NCI-H146 treated with DMSO at 0.1 percent for 48 hours (cell line): ENCODE results near the gene TMEM30A.

Source experiments
- DNase-seq: peaks from one replicate; lab custom pipeline; 2025; ENCODE audit not compliant: unreplicated experiment; lab: John Stamatoyannopoulos, UW

Gene TMEM30A

GRCh38 chr6:75292555-75292954 is 8.0 kb upstream of the TMEM30A start:
- no peak for DNase-seq

GRCh38 chr6:75291744-75292143 is 7.2 kb upstream of the TMEM30A start:
- no peak for DNase-seq

GRCh38 chr6:75291331-75291730 is 6.7 kb upstream of the TMEM30A start:
- DNase-seq = no peak

GRCh38 chr6:75290136-75290945 is 5.7 kb upstream of the TMEM30A start:
- DNase-seq = no peak

- DNase-seq = no peak
Measured at GRCh38 chr6:75288023-75288422, 3.4 kb upstream of the TMEM30A start.

- no peak for DNase-seq
Measured at GRCh38 chr6:75287424-75287823, 2.8 kb upstream of the TMEM30A start.

GRCh38 chr6:75286955-75287354 is 2.4 kb upstream of the TMEM30A start:
- DNase-seq = no peak

- peak; percentile 88 for DNase-seq
Measured at GRCh38 chr6:75285283-75285639, 669 bp upstream of the TMEM30A start.

- DNase-seq = no peak
Measured at GRCh38 chr6:75283907-75284631, 523 bp downstream of the TMEM30A start.

- DNase-seq = no peak
Measured at GRCh38 chr6:75282706-75283105, 1.9 kb downstream of the TMEM30A start.

GRCh38 chr6:75281653-75282052 is 2.9 kb downstream of the TMEM30A start:
- DNase-seq = no peak

- DNase-seq = no peak
Measured at GRCh38 chr6:75280131-75280855, 4.3 kb downstream of the TMEM30A start.

- DNase-seq = no peak
Measured at GRCh38 chr6:75279418-75279817, 5.2 kb downstream of the TMEM30A start.

- no peak for DNase-seq
Measured at GRCh38 chr6:75278474-75279077, 6.0 kb downstream of the TMEM30A start.

- DNase-seq = no peak
Measured at GRCh38 chr6:75275067-75275466, 9.5 kb downstream of the TMEM30A start.

- no peak for DNase-seq
Measured at GRCh38 chr6:75273009-75273408, 11.6 kb downstream of the TMEM30A start.

GRCh38 chr6:75272145-75272840 is 12.3 kb downstream of the TMEM30A start:
- no peak for DNase-seq

GRCh38 chr6:75268988-75269354 is 15.6 kb downstream of the TMEM30A start:
- DNase-seq = no peak

- DNase-seq = no peak
Measured at GRCh38 chr6:75268121-75268987, 16.2 kb downstream of the TMEM30A start.

- no peak for DNase-seq
Measured at GRCh38 chr6:75267461-75267860, 17.1 kb downstream of the TMEM30A start.
